Trophoblast cell (in vitro differentiated cells and primary cell): ENCODE measurements around the gene CCR2. TPM values are rescaled to one million over a fixed set of nuclear protein-coding genes. Genes with fewer than 3 reads are reported as not detected.
A peak's percentile ranks its signal among the peaks of the same experiment; 100 is the strongest.

Source experiments
- DNase-seq, 2 donors: peaks; one replicate each; pipeline ENCODE4 v3.0.0-alpha.2; 2016
- H2AFZ ChIP-seq: 2 replicates; pipeline ENCODE4 v1.6.1; 2013; ENCODE audit warnings: low read length, moderate library complexity, mild to moderate bottlenecking; ENCODE audit not compliant: insufficient read depth, poor library complexity
- H2AK5ac ChIP-seq: 2 replicates; pipeline ENCODE4 v1.6.1; 2013; ENCODE audit warnings: mild to moderate bottlenecking, low read length
- H2BK120ac ChIP-seq: 2 replicates; pipeline ENCODE4 v1.6.1; 2013; ENCODE audit warnings: low read length, mild to moderate bottlenecking, moderate library complexity; ENCODE audit not compliant: insufficient read depth, poor library complexity
- H2BK12ac ChIP-seq: 2 replicates; pipeline ENCODE4 v1.6.1; 2013; ENCODE audit warnings: mild to moderate bottlenecking, low read length, moderate library complexity
- H2BK5ac ChIP-seq: 2 replicates; pipeline ENCODE4 v1.6.1; 2013; ENCODE audit warnings: low read length, low read depth, moderate library complexity, mild to moderate bottlenecking; ENCODE audit not compliant: poor library complexity
- H3K14ac ChIP-seq: 2 replicates; pipeline ENCODE4 v1.6.1; 2013; ENCODE audit warnings: mild to moderate bottlenecking, low read length
- H3K18ac ChIP-seq: 2 replicates; pipeline ENCODE4 v1.6.1; 2013; ENCODE audit warnings: mild to moderate bottlenecking, low read length
- H3K23ac ChIP-seq: 2 replicates; pipeline ENCODE4 v1.6.1; 2013; ENCODE audit warnings: low read length
- H3K27ac ChIP-seq: 2 replicates; pipeline ENCODE4 v1.5.1; 2013; ENCODE audit warnings: low read depth, mild to moderate bottlenecking, inconsistent platforms, low read length, moderate library complexity
- H3K27me3 ChIP-seq: 2 replicates; pipeline ENCODE4 v1.6.1; 2013; ENCODE audit warnings: inconsistent platforms, mild to moderate bottlenecking, low read length, moderate library complexity; ENCODE audit not compliant: insufficient read depth
- H3K36me3 ChIP-seq, 2 experiments: 1 replicate in 1 of 2; 2 replicates in 1 of 2; pipeline ENCODE4 v1.6.1; 2013; ENCODE audit warnings: low read length in 2 of 2, mild to moderate bottlenecking in 2 of 2, moderate library complexity in 1 of 2; ENCODE audit not compliant: insufficient read depth in 2 of 2, control insufficient read depth in 1 of 2
- H3K4ac ChIP-seq: 2 replicates; pipeline ENCODE4 v1.6.1; 2013; ENCODE audit warnings: low read depth, mild to moderate bottlenecking, low read length, moderate library complexity
- H3K4me1 ChIP-seq, 2 experiments: 1 replicate in 1 of 2; 2 replicates in 1 of 2; pipeline ENCODE4 v1.6.1; 2013; ENCODE audit warnings: low read length in 2 of 2, mild to moderate bottlenecking in 2 of 2, moderate library complexity in 1 of 2; ENCODE audit not compliant: insufficient read depth in 2 of 2, control insufficient read depth in 1 of 2
- H3K4me2 ChIP-seq: 2 replicates; pipeline ENCODE4 v1.6.1; 2013; ENCODE audit warnings: inconsistent platforms, mild to moderate bottlenecking, low read length, moderate library complexity
- H3K4me3 ChIP-seq: 2 replicates; pipeline ENCODE4 v1.5.1; 2013; ENCODE audit warnings: mild to moderate bottlenecking, low read depth, low read length, inconsistent platforms
- H3K79me1 ChIP-seq: one replicate; pipeline ENCODE4 v1.6.1; 2013; ENCODE audit warnings: low read length
- H3K79me2 ChIP-seq: 2 replicates; pipeline ENCODE4 v1.6.1; 2013; ENCODE audit warnings: low read length, mild to moderate bottlenecking; ENCODE audit not compliant: control insufficient read depth, insufficient read depth, poor library complexity
- H3K9ac ChIP-seq: 2 replicates; pipeline ENCODE4 v1.6.1; 2013; ENCODE audit warnings: mild to moderate bottlenecking, low read length
- H3K9me3 ChIP-seq: 2 replicates; pipeline ENCODE4 v1.6.1; 2013; ENCODE audit warnings: low read depth, mild to moderate bottlenecking, control low read depth, inconsistent platforms, low read length; ENCODE audit not compliant: insufficient read depth
- H4K12ac ChIP-seq: 2 replicates; pipeline ENCODE4 v1.6.1; 2013; ENCODE audit warnings: low read depth, mild to moderate bottlenecking, low read length, moderate library complexity
- H4K8ac ChIP-seq: 2 replicates; pipeline ENCODE4 v1.6.1; 2013; ENCODE audit warnings: low read depth, mild to moderate bottlenecking, low read length, moderate library complexity
- H4K91ac ChIP-seq: one replicate; pipeline ENCODE4 v1.6.1; 2013; ENCODE audit warnings: low read depth, mild to moderate bottlenecking, low read length, moderate library complexity
- WGBS: extraction: QIAGEN DNeasy Blood & Tissue Kit; methylation state at CpG from one replicate; pipeline ENCODE4 v1.1.7; 2013; ENCODE audit warnings: missing lambda C conversion rate; ENCODE audit not compliant: insufficient read length, insufficient coverage; ENCODE audit errors: extremely low coverage; 5-methylcytosine and 5-hydroxymethylcytosine counted together
- polyA plus RNA-seq: library from polyadenylated mRNA; stranded (reverse); fragments of 200-250 nt; gene quantifications from 2 replicates; pipeline ENCODE4 v1.2.3, GENCODE V29; 2013

CCR2 gene
- polyA plus RNA-seq = 0.05 and 0.21 TPM in 2 replicates

DNA sequence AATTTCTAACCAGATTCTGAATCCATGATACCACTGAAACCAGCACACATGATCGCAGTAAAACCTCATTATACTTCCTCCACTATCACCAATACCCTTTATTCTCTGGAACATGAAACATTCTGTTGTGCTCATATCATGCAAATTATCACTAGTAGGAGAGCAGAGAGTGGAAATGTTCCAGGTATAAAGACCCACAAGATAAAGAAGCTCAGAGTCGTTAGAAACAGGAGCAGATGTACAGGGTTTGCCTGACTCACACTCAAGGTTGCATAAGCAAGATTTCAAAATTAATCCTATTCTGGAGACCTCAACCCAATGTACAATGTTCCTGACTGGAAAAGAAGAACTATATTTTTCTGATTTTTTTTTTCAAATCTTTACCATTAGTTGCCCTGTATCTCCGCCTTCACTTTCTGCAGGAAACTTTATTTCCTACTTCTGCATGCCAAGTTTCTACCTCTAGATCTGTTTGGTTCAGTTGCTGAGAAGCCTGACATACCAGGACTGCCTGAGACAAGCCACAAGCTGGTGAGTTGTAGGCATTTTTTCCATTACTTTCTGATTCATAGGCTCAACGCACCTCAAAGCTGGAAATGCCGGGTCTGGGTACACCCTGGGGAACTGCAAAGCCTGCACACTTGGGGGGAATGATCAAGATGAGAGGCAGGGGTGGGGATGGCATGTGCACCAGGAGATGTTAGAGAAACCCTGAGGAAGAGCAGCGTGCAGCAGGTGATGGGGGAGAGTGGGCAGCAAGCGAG, at the start of gene CCR2:
Gene CCR2, plus strand, starts transcription at position 465 of the 764 bp plus-strand sequence. CDS start 3,417 bp downstream, outside the sequence.
- H3K27ac ChIP-seq = no peak within 1 kb of the TSS
- no peak within 1 kb of the TSS for H3K23ac ChIP-seq
- H3K4me3 ChIP-seq = no peak within 1 kb of the TSS
- H3K9me3 ChIP-seq = peaks cover under 1% of the 10 kb centered on the region
- H3K27me3 ChIP-seq = no peaks in the 10 kb centered on the region
- H3K14ac ChIP-seq = no peak within 1 kb of the TSS
- no peaks in the 10 kb centered on the region for H3K79me2 ChIP-seq
- no peaks in the 10 kb centered on the region for H3K36me3 ChIP-seq
- no CpG with 5 or more reads among the region's 7 CpGs for WGBS
- DNase-seq = peak; percentile 49 to 77
- no peak within 1 kb of the TSS for H4K12ac ChIP-seq
- no peak within 1 kb of the TSS for H3K9ac ChIP-seq
- H3K79me1 ChIP-seq = no peaks in the 10 kb centered on the region
- peaks cover 0 to 2% of the 10 kb centered on the region in 2 experiments for H3K4me1 ChIP-seq
- H4K8ac ChIP-seq = no peak within 1 kb of the TSS
- no peak within 1 kb of the TSS for H2AFZ ChIP-seq
- no peak within 1 kb of the TSS for H3K4me2 ChIP-seq
- H2BK12ac ChIP-seq = no peak within 1 kb of the TSS
- no peak within 1 kb of the TSS for H3K18ac ChIP-seq
- no peak within 1 kb of the TSS for H2BK5ac ChIP-seq
- H3K4ac ChIP-seq = no peak within 1 kb of the TSS
- no peak within 1 kb of the TSS for H4K91ac ChIP-seq
- no peak within 1 kb of the TSS for H2BK120ac ChIP-seq
- no peak within 1 kb of the TSS for H2AK5ac ChIP-seq

DNA sequence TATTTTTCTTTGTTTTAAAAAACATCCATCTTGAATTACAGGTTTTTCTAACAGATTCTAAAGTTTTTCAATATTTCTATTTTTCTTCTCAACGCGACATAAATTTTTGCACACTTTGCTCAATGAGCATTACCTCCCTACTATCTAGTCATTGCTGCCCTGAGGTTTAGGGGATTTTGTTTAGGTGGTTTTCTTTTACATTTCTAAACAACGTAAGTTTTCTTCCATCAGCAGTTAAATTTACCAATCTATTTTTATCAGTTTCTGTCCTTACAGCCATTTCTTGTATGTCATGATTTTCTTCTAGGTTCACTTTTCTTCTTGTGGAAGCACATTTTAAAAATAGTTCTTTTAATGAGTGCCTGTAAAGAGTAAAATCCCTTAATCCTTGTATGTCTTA, 49.2 kb upstream of the CCR2 start:
- no peak overlapping the region for H3K9ac ChIP-seq
- no peak for DNase-seq
- H4K12ac ChIP-seq = no peak overlapping the region
- no peak overlapping the region for H2AK5ac ChIP-seq
- no peaks in the 10 kb centered on the region for H3K36me3 ChIP-seq
- no peak overlapping the region for H3K18ac ChIP-seq
- no peak overlapping the region for H4K91ac ChIP-seq
- H3K9me3 ChIP-seq = no peaks in the 10 kb centered on the region
- no peak overlapping the region for H4K8ac ChIP-seq
- no peak overlapping the region for H3K4me3 ChIP-seq
- no peak overlapping the region for H3K27ac ChIP-seq
- H3K23ac ChIP-seq = no peak overlapping the region
- no peak overlapping the region for H3K4me2 ChIP-seq
- H2AFZ ChIP-seq = no peak overlapping the region
- H3K27me3 ChIP-seq = no peaks in the 10 kb centered on the region
- no peaks in the 10 kb centered on the region for H3K4me1 ChIP-seq
- no peak overlapping the region for H2BK5ac ChIP-seq
- 100% methylated on average over 2 of the region's 3 CpGs for WGBS
- no peak overlapping the region for H3K4ac ChIP-seq
- no peaks in the 10 kb centered on the region for H3K79me1 ChIP-seq
- no peak overlapping the region for H3K14ac ChIP-seq
- H2BK120ac ChIP-seq = no peak overlapping the region
- H3K79me2 ChIP-seq = no peaks in the 10 kb centered on the region
- H2BK12ac ChIP-seq = no peak overlapping the region

DNA sequence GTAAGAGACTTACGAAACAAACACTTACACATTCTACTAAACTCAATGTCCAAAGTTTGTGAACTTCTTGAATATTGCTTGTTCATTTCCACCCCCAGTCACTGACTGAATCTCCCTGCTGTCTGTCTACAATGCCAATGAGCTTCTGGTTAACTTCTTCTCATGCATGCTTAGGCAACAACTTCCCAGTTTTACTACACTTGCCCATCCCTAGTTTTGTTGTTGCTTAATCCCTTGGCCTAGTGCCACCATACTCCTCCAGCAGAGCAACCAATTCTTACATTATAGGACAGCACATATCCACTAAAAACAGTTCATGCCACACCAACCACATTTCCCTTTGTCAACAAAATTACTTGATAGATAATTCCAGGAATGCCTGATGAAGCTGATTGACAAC, 40.9 kb upstream of the CCR2 start:
- H3K27ac ChIP-seq = no peak overlapping the region
- no peak overlapping the region for H3K18ac ChIP-seq
- no CpG with 5 or more reads among the region's 1 CpG for WGBS
- H3K4me1 ChIP-seq = no peaks in the 10 kb centered on the region
- H4K8ac ChIP-seq = no peak overlapping the region
- H3K27me3 ChIP-seq = no peaks in the 10 kb centered on the region
- H3K4ac ChIP-seq = no peak overlapping the region
- H4K12ac ChIP-seq = no peak overlapping the region
- H3K4me3 ChIP-seq = no peak overlapping the region
- no peak overlapping the region for H3K14ac ChIP-seq
- H3K79me2 ChIP-seq = no peaks in the 10 kb centered on the region
- no peaks in the 10 kb centered on the region for H3K79me1 ChIP-seq
- no peak overlapping the region for H2AFZ ChIP-seq
- no peak overlapping the region for H3K4me2 ChIP-seq
- H3K9me3 ChIP-seq = peaks cover 3% of the 10 kb centered on the region
- no peak overlapping the region for H3K9ac ChIP-seq
- no peak overlapping the region for H2BK5ac ChIP-seq
- no peak overlapping the region for H2AK5ac ChIP-seq
- DNase-seq = peak in 1 of 2 donors; percentile 28
- no peaks in the 10 kb centered on the region for H3K36me3 ChIP-seq
- no peak overlapping the region for H2BK12ac ChIP-seq
- peak overlapping the region; percentile 8 for H3K23ac ChIP-seq
- H4K91ac ChIP-seq = no peak overlapping the region
- no peak overlapping the region for H2BK120ac ChIP-seq

DNA sequence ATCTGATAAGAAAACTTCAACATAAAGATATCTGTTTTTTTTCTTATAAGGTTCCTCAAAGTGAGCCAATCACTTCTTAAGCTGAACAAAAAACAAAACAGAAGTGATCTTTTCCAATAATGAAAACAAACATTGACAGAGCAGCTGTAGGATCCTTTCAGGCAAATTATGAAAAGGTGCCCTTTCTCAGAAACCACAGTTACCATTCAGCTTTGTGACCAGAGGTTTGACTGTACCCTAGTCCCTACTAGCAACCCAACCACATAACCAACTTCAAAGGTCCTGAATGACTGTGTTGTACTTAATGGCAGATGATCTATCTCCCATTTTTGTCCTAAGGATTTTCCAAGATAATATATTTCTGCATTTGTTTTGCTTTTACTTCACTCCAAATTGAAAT, 39.4 kb upstream of the CCR2 start:
- Histone ChIP-seq H4K8ac (no peak overlapping the region), H3K18ac (no peak overlapping the region), H3K27ac (no peak overlapping the region), H2AK5ac (no peak overlapping the region), H2BK12ac (no peak overlapping the region), H3K9me3 (peaks cover 3% of the 10 kb centered on the region), H3K36me3 (no peaks in the 10 kb centered on the region), H3K27me3 (no peaks in the 10 kb centered on the region), H3K79me1 (no peaks in the 10 kb centered on the region), H4K12ac (no peak overlapping the region), H3K4me3 (no peak overlapping the region), H3K14ac (no peak overlapping the region), H2BK5ac (no peak overlapping the region), H2BK120ac (no peak overlapping the region), H3K4ac (no peak overlapping the region), H3K79me2 (no peaks in the 10 kb centered on the region), H3K4me2 (no peak overlapping the region), H2AFZ (no peak overlapping the region), H3K9ac (no peak overlapping the region), H3K4me1 (no peaks in the 10 kb centered on the region), H3K23ac (no peak overlapping the region), H4K91ac (no peak overlapping the region)
- DNase-seq = no peak
